Middle frontal gyrus (tissue), 1 donor: ENCODE data around the gene KRTAP20-4.

Experiments
- DNase-seq: peaks from one replicate; pipeline ENCODE4 v3.0.0-alpha.2; 2015; ENCODE audit warnings: low spot score; ENCODE audit errors: extremely low spot score

The KRTAP20-4 gene

GRCh38 chr21:30646904-30647414 lies 26.5 kb downstream of the KRTAP20-4 start:
- no peak for DNase-seq

GRCh38 chr21:30652891-30653290 lies 32.5 kb downstream of the KRTAP20-4 start:
- no peak for DNase-seq

- no peak for DNase-seq
Observed at GRCh38 chr21:30668776-30669175, 48.3 kb downstream of the KRTAP20-4 start.
